Activated CD8-positive, alpha-beta memory T cell treated with anti-CD3 and anti-CD28 coated beads, Interleukin-2, amount 50 U/mL, for 24 hours (primary cell): ENCODE measurements around the gene PPP1R12C.
"Not testable (repeated sequence)": the region's sequence is repeated elsewhere in the genome, so short reads cannot be mapped to it uniquely, and the experiment has no call there.

Source experiments
- DNase-seq: peaks from one replicate; pipeline ENCODE4 v3.0.0-alpha.2; 2020; ENCODE audit errors: extremely low read depth

The PPP1R12C gene

GRCh38 chr19:55112246-55112776, 5.1 kb downstream of the PPP1R12C start:
- DNase-seq: no peak

DNA sequence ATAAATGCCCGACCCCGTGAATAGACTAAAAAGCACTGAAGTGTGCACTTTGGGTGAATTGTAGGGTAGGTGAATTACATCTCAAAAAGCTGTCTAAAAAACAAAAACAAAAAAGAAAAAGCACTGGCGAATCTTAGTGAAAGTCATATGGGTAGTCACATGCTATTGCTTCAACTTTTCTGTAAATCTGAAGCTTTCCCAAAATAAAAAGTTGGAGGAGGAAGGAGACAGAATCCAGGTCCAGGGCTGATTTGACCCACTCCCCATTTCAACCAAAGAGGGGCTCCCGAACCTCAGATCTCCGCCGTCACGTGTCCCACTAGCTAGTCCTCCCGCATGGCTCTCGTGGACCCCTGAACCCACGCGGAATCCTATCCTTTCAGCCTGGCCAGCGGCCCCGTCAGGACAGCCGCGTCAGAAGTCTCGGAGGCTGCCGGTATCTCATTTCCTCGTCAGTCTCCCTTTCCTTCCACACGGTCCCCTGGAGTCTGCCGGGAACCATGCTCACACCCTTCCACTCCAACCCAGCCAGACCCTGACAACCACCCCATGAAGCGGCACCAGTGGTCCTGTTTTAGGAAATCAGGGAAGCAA, 6.1 kb downstream of the PPP1R12C start:
- DNase-seq: no peak

- no peak for DNase-seq
Observed at GRCh38 chr19:55109527-55110291, 7.7 kb downstream of the PPP1R12C start.

DNA sequence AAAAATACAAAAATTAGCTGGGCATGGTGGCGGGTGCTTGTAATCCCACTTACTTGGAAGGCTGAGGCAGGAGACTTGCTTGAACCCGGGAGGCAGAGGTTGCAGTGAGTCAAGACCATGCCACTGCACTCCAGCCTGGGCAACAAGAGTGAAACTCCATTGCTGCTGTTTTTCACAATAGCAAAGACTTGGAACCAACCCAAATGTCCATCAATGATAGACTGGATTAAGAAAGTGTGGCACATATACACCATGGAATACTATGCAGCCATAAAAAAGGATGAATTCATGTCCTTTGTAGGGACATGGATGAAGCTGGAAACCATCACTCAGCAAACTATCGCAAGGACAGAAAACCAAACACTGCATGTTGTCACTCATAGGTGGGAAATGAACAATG, 10.2 kb downstream of the PPP1R12C start:
- not testable (repeated sequence) for DNase-seq

GRCh38 chr19:55106591-55106990, 10.8 kb downstream of the PPP1R12C start:
- DNase-seq: no peak

- no peak for DNase-seq
Observed at GRCh38 chr19:55105237-55105636, 12.2 kb downstream of the PPP1R12C start.

DNA sequence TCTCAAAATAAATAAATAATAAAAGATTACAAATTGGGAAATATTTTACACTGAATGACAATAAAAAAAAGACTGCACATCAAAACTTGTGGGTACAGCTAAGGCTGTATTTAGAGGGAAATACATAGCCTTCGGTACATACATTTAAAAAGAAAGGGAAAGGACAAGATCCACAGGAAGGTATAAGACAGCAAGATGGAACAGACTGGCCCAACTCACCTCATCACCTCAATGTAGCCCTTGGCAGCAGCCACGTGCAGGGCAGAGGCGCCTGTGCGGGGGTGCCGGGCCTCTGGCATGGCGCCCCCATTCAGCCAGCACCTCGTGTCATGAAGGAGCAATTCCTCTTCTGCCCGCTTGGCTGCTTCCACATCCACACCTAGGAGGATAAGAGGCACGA, 14.2 kb downstream of the PPP1R12C start:
- no peak for DNase-seq

DNA sequence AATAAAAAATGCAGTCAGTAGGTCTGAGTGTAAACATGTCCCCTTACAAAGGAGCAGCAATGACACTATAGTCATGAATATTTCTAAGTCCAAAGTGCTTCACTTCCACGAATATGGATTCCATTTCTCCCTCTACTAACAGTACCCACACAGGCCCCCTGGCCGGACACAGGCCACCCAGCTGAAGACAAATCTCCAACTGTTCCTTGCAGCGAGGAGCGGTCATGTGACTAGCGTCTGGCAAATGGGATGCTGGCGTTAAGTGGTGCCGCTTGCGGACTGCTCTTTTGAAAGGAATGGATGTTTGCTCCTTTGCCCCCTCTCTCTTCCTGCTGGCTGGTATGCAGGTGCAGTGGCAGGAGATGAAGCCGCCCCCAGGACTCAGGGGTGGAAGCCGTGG, 16.2 kb downstream of the PPP1R12C start:
- DNase-seq: no peak

GRCh38 chr19:55099557-55100506, 17.6 kb downstream of the PPP1R12C start:
- no peak for DNase-seq

- DNase-seq: no peak
Observed at GRCh38 chr19:55098716-55099556, 18.5 kb downstream of the PPP1R12C start.

DNA sequence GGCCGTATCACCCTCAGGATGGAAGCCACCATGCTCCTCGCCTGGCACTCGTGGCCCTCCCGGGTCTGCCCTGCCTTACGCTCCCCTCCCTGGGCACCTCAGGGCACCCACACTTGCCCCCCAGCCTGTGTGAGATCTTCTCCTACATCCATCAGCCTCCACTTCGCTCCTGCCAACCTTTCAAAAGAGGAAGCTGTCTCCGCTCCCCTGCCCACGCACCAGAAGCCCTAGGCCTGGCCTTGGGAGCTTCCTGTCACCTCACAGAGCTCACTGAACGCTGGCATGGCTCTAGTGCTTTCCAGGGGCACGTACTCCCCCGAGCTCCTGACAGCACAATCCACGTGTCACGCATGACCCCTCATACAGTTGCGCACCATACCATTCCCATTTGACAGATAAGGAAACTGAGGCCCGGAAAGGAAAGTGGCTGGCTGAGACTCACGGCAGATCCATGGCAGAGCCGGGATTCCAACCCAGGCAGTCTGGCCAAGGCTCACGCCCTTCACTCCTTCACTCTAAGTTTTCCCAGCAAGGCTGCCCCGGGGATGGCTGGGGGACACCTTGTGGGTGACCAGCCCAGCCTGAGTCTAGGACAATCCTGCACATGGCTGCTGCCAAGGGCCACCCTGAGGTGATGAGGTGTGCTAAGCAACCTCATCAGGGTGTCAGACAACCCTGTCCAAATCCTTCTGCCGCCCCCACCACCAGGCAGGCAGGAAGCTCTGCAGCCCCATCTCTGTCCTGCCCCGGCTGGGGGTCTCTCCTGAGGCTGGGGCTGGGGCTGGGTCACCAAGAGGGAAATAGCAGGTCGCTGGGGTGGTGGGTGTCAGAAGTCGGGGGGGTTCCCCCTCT, 19.3 kb downstream of the PPP1R12C start:
- no peak for DNase-seq

GRCh38 chr19:55096061-55096701, 21.3 kb downstream of the PPP1R12C start:
- DNase-seq: no peak

DNA sequence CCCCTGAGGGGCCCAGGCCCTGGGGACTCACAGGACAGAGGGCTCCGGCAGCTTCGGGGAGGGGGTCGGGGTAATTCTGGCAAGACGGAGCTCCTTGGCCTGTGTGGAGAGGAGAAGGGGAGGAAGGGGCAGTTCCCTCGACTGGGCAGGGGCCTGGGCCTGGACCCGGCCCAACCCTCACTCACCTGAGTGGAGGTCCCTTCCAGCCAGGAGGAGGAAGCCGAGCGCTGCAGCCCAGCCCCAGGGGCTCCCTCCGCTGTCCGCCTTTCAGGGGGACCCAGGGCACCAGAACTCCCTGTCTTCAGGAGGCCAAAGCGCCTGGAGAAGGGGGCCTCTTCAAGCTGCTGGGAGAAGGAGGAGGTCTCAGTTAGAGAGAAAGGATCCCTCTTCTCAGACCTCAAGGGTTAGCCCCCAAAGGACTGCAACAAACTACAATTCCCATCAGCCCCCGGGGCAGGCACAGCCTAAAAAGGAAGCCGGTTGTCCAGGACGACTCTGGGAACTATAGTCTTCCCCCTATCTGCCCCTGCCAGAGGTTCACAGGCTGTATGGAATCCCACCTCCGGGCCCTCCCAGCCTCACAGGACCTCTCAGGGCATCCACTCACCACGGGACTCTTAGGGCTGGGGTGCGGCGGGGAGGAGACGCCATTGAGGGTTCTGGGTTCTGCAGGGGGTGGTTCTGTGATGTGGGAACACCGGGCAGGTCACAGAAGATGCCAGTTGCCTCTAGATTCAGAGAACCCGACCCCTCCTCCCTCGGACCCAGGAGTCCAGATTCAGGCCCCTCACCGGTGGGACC, 22.0 kb downstream of the PPP1R12C start:
- DNase-seq: no peak

- no peak for DNase-seq
Observed at GRCh38 chr19:55094456-55095259, 22.8 kb downstream of the PPP1R12C start.

GRCh38 chr19:55092423-55093318, 24.8 kb downstream of the PPP1R12C start:
- no peak for DNase-seq

- DNase-seq: no peak
Observed at GRCh38 chr19:55091955-55092354, 25.5 kb downstream of the PPP1R12C start.
